Measurements from ENCODE around the gene RSBN1. TPM values are rescaled to one million over a fixed set of nuclear protein-coding genes. Genes with fewer than 3 reads are reported as not detected.

RSBN1 gene
- total RNA-seq, 1 donor from 2014 or later, result 21.0 TPM

DNA sequence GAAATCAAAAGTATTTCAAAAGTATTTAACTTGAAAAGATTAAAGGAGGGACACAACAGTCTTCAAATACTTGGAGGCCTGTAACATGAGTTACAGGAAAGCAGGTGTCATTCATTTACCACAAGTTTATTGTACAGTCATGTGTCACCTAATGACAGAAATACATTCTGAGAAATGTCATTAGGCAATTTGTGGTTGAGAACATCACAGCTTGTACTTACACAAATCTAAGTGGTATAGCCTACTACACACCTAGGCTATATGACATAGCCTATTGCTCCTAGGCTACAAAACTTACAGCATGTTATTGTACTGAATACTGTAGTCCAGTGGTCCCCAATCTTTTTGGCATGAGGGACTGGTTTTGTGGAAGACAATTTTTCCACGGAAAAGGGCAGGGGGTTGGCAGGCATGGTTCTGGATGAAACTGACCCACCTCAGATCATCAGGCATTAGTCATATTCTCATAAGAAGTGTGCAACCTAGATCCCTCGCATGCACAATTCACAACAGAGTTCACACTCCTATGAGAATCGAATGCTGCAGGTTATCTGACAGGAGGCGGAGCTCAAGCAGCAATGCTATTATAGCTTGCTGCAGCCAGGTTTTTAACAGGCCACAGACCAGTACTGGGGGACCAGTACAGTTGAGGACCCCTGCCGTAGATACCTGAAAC, 28.0 kb downstream of the RSBN1 start:
- peak overlapping the region; percentile 50 for H3K27ac ChIP-seq

DNA sequence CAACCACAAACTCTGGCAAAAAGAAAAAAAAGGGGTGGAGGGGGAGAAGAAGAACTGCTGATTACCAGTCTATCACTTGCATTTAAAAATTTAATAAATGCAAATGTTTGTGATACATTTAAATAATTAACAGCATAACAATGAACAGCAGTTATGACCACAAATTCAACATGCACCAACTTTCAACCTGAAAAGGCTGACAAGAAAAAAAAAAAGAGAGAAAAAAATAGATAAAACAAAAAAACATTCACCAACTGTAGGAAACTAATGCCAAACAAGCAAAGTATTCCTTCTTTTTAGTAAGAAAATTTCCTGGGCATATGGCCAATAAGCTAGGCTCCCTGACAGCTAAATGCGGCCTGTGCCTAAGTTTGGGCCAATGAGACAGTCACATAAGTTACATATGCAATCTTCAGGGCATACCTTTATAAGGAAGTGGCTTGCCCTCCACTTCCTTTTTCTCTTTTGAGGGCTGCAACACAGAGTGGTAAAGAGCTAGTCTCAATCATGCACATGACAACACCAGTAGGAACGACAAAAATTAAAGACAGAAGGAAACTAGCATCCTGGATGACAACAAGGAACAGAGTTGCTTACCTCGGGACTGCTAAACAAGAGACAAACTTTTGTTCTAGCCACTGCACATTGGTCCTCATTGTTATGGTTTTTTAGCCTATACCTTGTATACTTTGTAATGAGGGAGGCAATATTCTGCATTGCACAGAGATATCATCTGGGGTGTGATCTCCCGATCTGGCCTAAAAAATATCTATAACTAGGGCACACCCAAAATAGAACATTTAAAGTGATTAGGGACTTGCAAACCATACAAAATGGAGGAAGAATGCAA, 28.8 kb downstream of the RSBN1 start:
- Histone ChIP-seq H3K27me3 (ENCODE audit: low read depth) (no peaks in the 10 kb centered on the region), H3K4me3 (no peak overlapping the region), H3K9me3 (no peaks in the 10 kb centered on the region), H3K36me3 (no peaks in the 10 kb centered on the region), H3K27ac (peak overlapping the region; percentile 50), H3K4me1 (peaks cover 67% of the 10 kb centered on the region)
- ATAC-seq (peak; percentile 86 to 92), DNase-seq (no peak)
- intact Hi-C loops (cut with DNase I), result no loop called here
- TF ChIP-seq, protein P1, sequence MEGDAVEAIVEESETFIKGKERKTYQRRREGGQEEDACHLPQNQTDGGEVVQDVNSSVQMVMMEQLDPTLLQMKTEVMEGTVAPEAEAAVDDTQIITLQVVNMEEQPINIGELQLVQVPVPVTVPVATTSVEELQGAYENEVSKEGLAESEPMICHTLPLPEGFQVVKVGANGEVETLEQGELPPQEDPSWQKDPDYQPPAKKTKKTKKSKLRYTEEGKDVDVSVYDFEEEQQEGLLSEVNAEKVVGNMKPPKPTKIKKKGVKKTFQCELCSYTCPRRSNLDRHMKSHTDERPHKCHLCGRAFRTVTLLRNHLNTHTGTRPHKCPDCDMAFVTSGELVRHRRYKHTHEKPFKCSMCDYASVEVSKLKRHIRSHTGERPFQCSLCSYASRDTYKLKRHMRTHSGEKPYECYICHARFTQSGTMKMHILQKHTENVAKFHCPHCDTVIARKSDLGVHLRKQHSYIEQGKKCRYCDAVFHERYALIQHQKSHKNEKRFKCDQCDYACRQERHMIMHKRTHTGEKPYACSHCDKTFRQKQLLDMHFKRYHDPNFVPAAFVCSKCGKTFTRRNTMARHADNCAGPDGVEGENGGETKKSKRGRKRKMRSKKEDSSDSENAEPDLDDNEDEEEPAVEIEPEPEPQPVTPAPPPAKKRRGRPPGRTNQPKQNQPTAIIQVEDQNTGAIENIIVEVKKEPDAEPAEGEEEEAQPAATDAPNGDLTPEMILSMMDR (IDR thresholded peaks at IDR 0.05), result no peak

More for the DNA sequence above, 28.0 kb downstream of the RSBN1 start:
- Histone ChIP-seq H3K4me1 (peaks cover 73% of the 10 kb centered on the region), H3K36me3 (no peaks in the 10 kb centered on the region), H3K9me3 (no peaks in the 10 kb centered on the region), H3K27me3 (ENCODE audit: low read depth) (no peaks in the 10 kb centered on the region), H3K4me3 (no peak overlapping the region)
- intact Hi-C loops (cut with DNase I), result no loop called here
- DNase-seq, result no peak
- peak; percentile 69 to 83 for ATAC-seq
- TF ChIP-seq, protein P1 (IDR thresholded peaks at IDR 0.05), result no peak

DNA sequence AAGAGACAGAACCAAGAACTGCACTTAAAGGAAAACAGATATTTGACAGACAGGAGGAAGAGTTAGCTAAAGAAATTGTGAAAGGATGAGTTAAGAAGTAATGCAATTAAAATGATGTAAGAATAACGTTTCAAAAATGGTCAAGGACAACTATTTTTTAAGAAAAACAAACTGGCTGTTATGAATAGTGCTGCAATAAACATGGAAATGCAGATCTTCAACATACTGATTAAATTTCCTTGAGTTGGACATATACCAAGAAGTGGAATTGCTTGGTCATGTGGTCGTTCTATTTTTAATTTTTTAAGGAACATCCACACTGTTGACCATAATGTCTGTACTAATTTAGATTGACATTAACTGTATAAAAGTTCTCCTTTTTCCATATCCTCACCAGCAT, 29.9 kb downstream of the RSBN1 start:
- H3K27ac ChIP-seq, result peak overlapping the region; percentile 50
- H3K4me1 ChIP-seq, result peaks cover 62% of the 10 kb centered on the region
- DNase-seq, result no peak
- H3K9me3 ChIP-seq, result no peaks in the 10 kb centered on the region
- TF ChIP-seq, protein P1 (IDR thresholded peaks at IDR 0.05), result no peak
- intact Hi-C loops (cut with DNase I), result no loop called here
- H3K36me3 ChIP-seq, result peaks cover 3% of the 10 kb centered on the region
- ATAC-seq, result no peak
- no peak overlapping the region for H3K4me3 ChIP-seq
- no peaks in the 10 kb centered on the region for H3K27me3 ChIP-seq (ENCODE audit: low read depth)

DNA sequence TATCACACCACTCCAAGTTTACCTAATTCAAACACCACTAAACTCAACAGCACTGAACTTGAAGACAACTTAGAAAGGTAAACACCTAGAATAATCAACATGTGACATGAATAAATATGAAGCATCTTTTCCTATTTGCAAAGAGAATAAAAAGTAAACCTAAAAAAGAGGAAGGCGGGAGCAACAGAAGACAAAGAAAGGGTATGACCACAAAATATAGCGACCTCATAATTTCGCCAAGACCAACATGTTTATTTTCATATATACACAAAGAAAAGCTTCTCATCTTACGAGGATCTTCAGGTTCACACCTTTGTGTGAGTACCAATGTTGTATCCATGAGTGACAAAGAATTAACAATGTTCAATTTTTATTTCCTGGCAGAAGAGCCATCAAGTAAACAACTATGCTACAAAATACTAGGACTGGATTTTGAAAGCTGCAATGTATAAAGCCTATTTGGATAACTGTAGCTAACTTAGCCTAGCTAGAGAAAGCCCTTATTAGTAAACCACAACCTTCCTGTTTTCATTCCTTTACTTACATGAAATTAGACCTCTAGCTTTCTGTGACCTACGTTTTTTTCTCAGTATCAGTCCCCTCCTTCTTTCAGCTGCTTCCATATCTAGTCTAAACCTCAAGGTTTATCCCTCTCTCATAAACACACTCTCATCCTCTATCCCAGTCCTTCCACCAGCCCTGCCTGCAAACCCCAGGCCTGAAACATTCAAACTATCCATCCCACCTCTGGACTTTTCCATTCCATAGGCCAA, 31.7 kb downstream of the RSBN1 start:
- Histone ChIP-seq H3K4me3 (no peak overlapping the region), H3K27me3 (ENCODE audit: low read depth) (no peaks in the 10 kb centered on the region), H3K36me3 (peaks cover 21% of the 10 kb centered on the region), H3K27ac (no peak overlapping the region), H3K4me1 (peaks cover 62% of the 10 kb centered on the region), H3K9me3 (no peaks in the 10 kb centered on the region)
- TF ChIP-seq, protein P1 (IDR thresholded peaks at IDR 0.05), result no peak
- DNase-seq, result no peak
- intact Hi-C loops (cut with DNase I), result no loop called here
- ATAC-seq, result no peak

DNA sequence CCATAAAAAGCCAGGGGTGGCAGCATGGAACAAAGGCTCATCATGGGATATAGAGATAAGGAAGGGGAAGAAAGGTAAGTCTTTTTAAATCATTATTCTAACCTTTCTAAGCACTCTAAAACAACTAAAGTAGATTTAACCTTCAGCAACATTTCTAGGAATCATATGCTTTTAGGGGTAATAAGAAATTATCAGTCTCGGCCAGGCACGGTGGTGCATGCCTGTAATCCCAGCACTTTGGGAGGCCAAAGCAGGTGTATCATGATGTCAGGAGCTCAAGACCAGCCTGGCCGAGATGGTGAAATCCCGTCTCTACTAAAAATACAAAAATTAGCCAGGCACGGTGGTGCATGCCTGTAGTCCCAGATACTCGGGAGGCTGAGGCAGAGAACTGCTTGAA, 32.7 kb downstream of the RSBN1 start:
- DNase-seq, result no peak

More for the DNA sequence above, 32.7 kb downstream of the RSBN1 start:
- intact Hi-C loops (cut with DNase I), result no loop called here
- Histone ChIP-seq H3K27ac (no peak overlapping the region), H3K27me3 (ENCODE audit: low read depth) (no peaks in the 10 kb centered on the region), H3K4me1 (peaks cover 55% of the 10 kb centered on the region), H3K36me3 (peaks cover 31% of the 10 kb centered on the region), H3K4me3 (no peak overlapping the region), H3K9me3 (no peaks in the 10 kb centered on the region)
- TF ChIP-seq, protein P1 (IDR thresholded peaks at IDR 0.05), result no peak
- no peak for ATAC-seq
